HTERT RPE-1 (cell line): Measurements from ENCODE around the gene MGST3.
"Not testable (repeated sequence)": the region's sequence is repeated elsewhere in the genome, so short reads cannot be mapped to it uniquely, and the experiment has no call there.

ENCODE experiments used
- in situ Hi-C: fragments of 300-500 bp; cut with MboI; formaldehyde crosslinking; loops from 4 replicates; pipeline ENCODE4 v1.14.3; 2020; ENCODE audit warnings: low sequenced_read_pairs

MGST3 gene

GRCh38 chr1:165648919-165649572 is 18.0 kb downstream of the MGST3 start:
- in situ Hi-C loops: no loop called here

GRCh38 chr1:165650981-165651625 is 20.1 kb downstream of the MGST3 start:
- in situ Hi-C loops: no loop called here

- in situ Hi-C loops: not testable (repeated sequence)
These were observed 27.9 kb downstream of the MGST3 start for GRCh38 chr1:165658766-165659580.

- in situ Hi-C loops: no loop called here
These were observed 28.5 kb downstream of the MGST3 start for GRCh38 chr1:165659581-165659895.

GRCh38 chr1:165661703-165662102 is 30.7 kb downstream of the MGST3 start:
- in situ Hi-C loops: no loop called here

- in situ Hi-C loops: no loop called here
These were observed 31.2 kb downstream of the MGST3 start for GRCh38 chr1:165662186-165662585.

GRCh38 chr1:165666152-165666825 is 35.3 kb downstream of the MGST3 start:
- in situ Hi-C loops: no loop called here

GRCh38 chr1:165668184-165668583 is 37.1 kb downstream of the MGST3 start:
- in situ Hi-C loops: no loop called here

GRCh38 chr1:165671526-165671925 is 40.5 kb downstream of the MGST3 start:
- in situ Hi-C loops: no loop called here

GRCh38 chr1:165674599-165674998 is 43.6 kb downstream of the MGST3 start:
- in situ Hi-C loops: no loop called here

- in situ Hi-C loops: no loop called here
These were observed 44.8 kb downstream of the MGST3 start for GRCh38 chr1:165675794-165676193.

GRCh38 chr1:165678509-165678908 is 47.5 kb downstream of the MGST3 start:
- in situ Hi-C loops: no loop called here

- in situ Hi-C loops: no loop called here
These were observed 48.4 kb downstream of the MGST3 start for GRCh38 chr1:165679282-165680036.

- in situ Hi-C loops: no loop called here
These were observed 49.3 kb downstream of the MGST3 start for GRCh38 chr1:165680303-165680702.

GRCh38 chr1:165680773-165681172 is 49.7 kb downstream of the MGST3 start:
- in situ Hi-C loops: not testable (repeated sequence)

- in situ Hi-C loops: no loop called here
These were observed 52.9 kb downstream of the MGST3 start for GRCh38 chr1:165683848-165684485.

- in situ Hi-C loops: no loop called here
These were observed 55.3 kb downstream of the MGST3 start for GRCh38 chr1:165686121-165686970.

GRCh38 chr1:165686971-165687433 is 56.0 kb downstream of the MGST3 start:
- in situ Hi-C loops: no loop called here

- in situ Hi-C loops: no loop called here
These were observed 57.0 kb downstream of the MGST3 start for GRCh38 chr1:165688046-165688445.
